OCI-LY1 (cell line): ENCODE results near the gene GRIA4.

Experiments
- EZH2 ChIP-seq: fragments of 200-600 bp; sonication (generic), shearing (Covaris generic); IDR thresholded peaks from 2 replicates; pipeline ENCODE4 v1.8.0; 2017; ENCODE audit warnings: borderline replicate concordance, mixed run types, mild to moderate bottlenecking, antibody characterized with exemption, low read length, moderate library complexity, mixed read lengths
- TF ChIP-seq, protein P1 (sequence below): fragments of 200-600 bp; sonication (generic), shearing (Covaris generic); IDR thresholded peaks from 2 replicates; pipeline ENCODE4 v1.5.1; 2017; ENCODE audit warnings: mild to moderate bottlenecking, antibody characterized with exemption, low read length, moderate library complexity, mixed read lengths

DNA sequence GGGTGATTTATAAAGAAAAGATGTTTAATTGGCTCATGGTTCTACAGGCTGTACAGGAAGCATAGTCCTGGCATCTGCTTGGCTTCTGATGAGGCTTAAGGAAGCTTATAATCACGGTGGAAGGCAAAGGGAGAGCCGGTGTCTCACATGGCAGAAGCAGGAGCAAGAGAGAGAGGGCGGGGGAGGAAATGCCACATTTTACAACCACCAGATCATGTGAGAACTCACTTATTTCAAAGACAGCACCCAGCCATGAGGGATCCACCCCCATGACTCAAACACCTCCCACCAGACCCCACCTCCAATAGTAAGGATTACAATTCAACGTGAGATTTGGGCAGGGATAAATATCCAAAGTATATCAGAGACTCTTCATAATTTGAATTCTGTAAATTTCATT, 211.5 kb downstream of the GRIA4 start:
- TF ChIP-seq, protein P1, sequence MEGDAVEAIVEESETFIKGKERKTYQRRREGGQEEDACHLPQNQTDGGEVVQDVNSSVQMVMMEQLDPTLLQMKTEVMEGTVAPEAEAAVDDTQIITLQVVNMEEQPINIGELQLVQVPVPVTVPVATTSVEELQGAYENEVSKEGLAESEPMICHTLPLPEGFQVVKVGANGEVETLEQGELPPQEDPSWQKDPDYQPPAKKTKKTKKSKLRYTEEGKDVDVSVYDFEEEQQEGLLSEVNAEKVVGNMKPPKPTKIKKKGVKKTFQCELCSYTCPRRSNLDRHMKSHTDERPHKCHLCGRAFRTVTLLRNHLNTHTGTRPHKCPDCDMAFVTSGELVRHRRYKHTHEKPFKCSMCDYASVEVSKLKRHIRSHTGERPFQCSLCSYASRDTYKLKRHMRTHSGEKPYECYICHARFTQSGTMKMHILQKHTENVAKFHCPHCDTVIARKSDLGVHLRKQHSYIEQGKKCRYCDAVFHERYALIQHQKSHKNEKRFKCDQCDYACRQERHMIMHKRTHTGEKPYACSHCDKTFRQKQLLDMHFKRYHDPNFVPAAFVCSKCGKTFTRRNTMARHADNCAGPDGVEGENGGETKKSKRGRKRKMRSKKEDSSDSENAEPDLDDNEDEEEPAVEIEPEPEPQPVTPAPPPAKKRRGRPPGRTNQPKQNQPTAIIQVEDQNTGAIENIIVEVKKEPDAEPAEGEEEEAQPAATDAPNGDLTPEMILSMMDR: no peak
- TF ChIP-seq EZH2: no peak
